WTC11 (cell line): ENCODE measurements around the gene U2AF2. TPM values are rescaled to one million over a fixed set of nuclear protein-coding genes. Genes with fewer than 3 reads are reported as not detected.

ENCODE experiments used
- ATAC-seq: fragments of 200-7000 bp; cut with Tn5 transposase; 2 replicates; pipeline ENCODE4 v1.10.0; 2021; ENCODE audit warnings: mild to moderate bottlenecking, moderate library complexity
- CTCF ChIA-PET: fragments of 300-600 bp; sonication (Branson Sonifier 250); formaldehyde crosslinking; loops from one replicate; lab custom pipeline; 2021; ENCODE audit warnings: antibody characterized with exemption; lab: Charles Lee
- POLR2A ChIA-PET: fragments of 350-600 bp; sonication (Branson Sonifier 250); formaldehyde crosslinking; loops from one replicate; lab custom pipeline; 2021; ENCODE audit warnings: antibody characterized with exemption; lab: Charles Lee
- DNase-seq: peaks from one replicate; pipeline ENCODE4 v3.0.0; 2021; ENCODE audit warnings: low spot score
- H3K27ac Mint-ChIP-seq: 2 replicates; pipeline ENCODE4 v1.8.0; 2021; ENCODE audit warnings: mixed read lengths
- H3K27me3 Mint-ChIP-seq: 2 replicates; pipeline ENCODE4 v1.8.0; 2021; ENCODE audit warnings: low read depth, mild to moderate bottlenecking, moderate library complexity, mixed read lengths
- H3K36me3 Mint-ChIP-seq: 2 replicates; pipeline ENCODE4 v1.8.0; 2021; ENCODE audit warnings: mixed read lengths
- H3K4me1 Mint-ChIP-seq: 2 replicates; pipeline ENCODE4 v1.8.0; 2022; ENCODE audit warnings: mixed read lengths
- H3K4me3 Mint-ChIP-seq: 2 replicates; pipeline ENCODE4 v1.8.0; 2021; ENCODE audit warnings: mild to moderate bottlenecking, moderate library complexity, mixed read lengths
- H3K9me3 Mint-ChIP-seq: 2 replicates; pipeline ENCODE4 v1.8.0; 2021; ENCODE audit warnings: mixed read lengths
- EMX1 ChIP-seq: fragments of 250-450 bp; sonication (Bioruptor Pico); IDR thresholded peaks from 2 replicates; pipeline ENCODE4 v1.8.0; 2021; ENCODE audit warnings: mild to moderate bottlenecking
- ETV6 ChIP-seq: sonication (generic); formaldehyde crosslinking; IDR thresholded peaks from 2 replicates; pipeline ENCODE4 v1.8.1; 2022; ENCODE audit warnings: mild to moderate bottlenecking, missing genetic modification reagents
- FOXP1 ChIP-seq: sonication (generic); formaldehyde crosslinking; IDR thresholded peaks from 2 replicates; pipeline ENCODE4 v1.8.0; 2022; ENCODE audit warnings: missing genetic modification reagents, mild to moderate bottlenecking, moderate library complexity, borderline replicate concordance
- JAZF1 ChIP-seq: fragments of 250-450 bp; sonication (Bioruptor Pico); IDR thresholded peaks from 2 replicates; pipeline ENCODE4 v1.9.0; 2021; ENCODE audit warnings: moderate library complexity, mild to moderate bottlenecking, inconsistent platforms
- MXD4 ChIP-seq: fragments of 250-450 bp; sonication (Bioruptor Pico); IDR thresholded peaks from 2 replicates; pipeline ENCODE4 v1.8.0; 2021; ENCODE audit warnings: mild to moderate bottlenecking, moderate library complexity, borderline replicate concordance
- PRRX2 ChIP-seq: fragments of 250-450 bp; sonication (Bioruptor Pico); IDR thresholded peaks from 2 replicates; pipeline ENCODE4 v1.8.0; 2021; ENCODE audit warnings: mild to moderate bottlenecking
- TCF7 ChIP-seq: sonication (generic); formaldehyde crosslinking; IDR thresholded peaks from 2 replicates; pipeline ENCODE4 v1.8.0; 2022; ENCODE audit warnings: mild to moderate bottlenecking, low read depth, missing genetic modification reagents, moderate library complexity
- ZBTB21 ChIP-seq: sonication (generic); formaldehyde crosslinking; IDR thresholded peaks from 2 replicates; pipeline ENCODE4 v1.8.1; 2023; ENCODE audit warnings: mild to moderate bottlenecking, missing genetic modification reagents, borderline replicate concordance
- ZNF121 ChIP-seq: sonication (generic); formaldehyde crosslinking; IDR thresholded peaks from 2 replicates; pipeline ENCODE4 v1.8.0; 2023; ENCODE audit warnings: missing genetic modification reagents
- ZNF423 ChIP-seq: fragments of 250-450 bp; sonication (Bioruptor Pico); IDR thresholded peaks from 2 replicates; pipeline ENCODE4 v2.1.2; 2022; ENCODE audit warnings: mild to moderate bottlenecking, moderate library complexity
- ZNF671 ChIP-seq: fragments of 250-450 bp; sonication (Bioruptor Pico); IDR thresholded peaks from 2 replicates; pipeline ENCODE4 v1.8.0; 2021; ENCODE audit warnings: mild to moderate bottlenecking
- total RNA-seq: library from RNA; stranded (reverse); gene quantifications from 3 replicates; pipeline ENCODE4 v1.2.3, GENCODE V29; 2021
- TF ChIP-seq, protein P1 (sequence below): sonication (generic); formaldehyde crosslinking; IDR thresholded peaks from 2 replicates; pipeline ENCODE4 v1.8.1; 2022; ENCODE audit warnings: mild to moderate bottlenecking, moderate library complexity, missing genetic modification reagents
- TF ChIP-seq, protein P2 (sequence below): fragments of 250-450 bp; sonication (Bioruptor Pico); IDR thresholded peaks from 2 replicates; pipeline ENCODE4 v1.9.0; 2021; ENCODE audit warnings: mild to moderate bottlenecking, borderline replicate concordance
- TF ChIP-seq, protein P3 (sequence below): sonication (generic); formaldehyde crosslinking; IDR thresholded peaks from 2 replicates; pipeline ENCODE4 v1.8.0; 2023; ENCODE audit warnings: mild to moderate bottlenecking, missing genetic modification reagents
- TF ChIP-seq, protein P4 (sequence below): fragments of 250-450 bp; sonication (Bioruptor Pico); conservative IDR thresholded peaks from 2 replicates; pipeline ENCODE4 v1.9.0; 2021; ENCODE audit warnings: mild to moderate bottlenecking
- TF ChIP-seq, protein P5 (sequence below): sonication (generic); formaldehyde crosslinking; IDR thresholded peaks from 2 replicates; pipeline ENCODE4 v1.8.0; 2022; ENCODE audit warnings: mild to moderate bottlenecking, missing genetic modification reagents

Gene U2AF2
- total RNA-seq, 1 experiment from 2014 or later, result 302 TPM

DNA sequence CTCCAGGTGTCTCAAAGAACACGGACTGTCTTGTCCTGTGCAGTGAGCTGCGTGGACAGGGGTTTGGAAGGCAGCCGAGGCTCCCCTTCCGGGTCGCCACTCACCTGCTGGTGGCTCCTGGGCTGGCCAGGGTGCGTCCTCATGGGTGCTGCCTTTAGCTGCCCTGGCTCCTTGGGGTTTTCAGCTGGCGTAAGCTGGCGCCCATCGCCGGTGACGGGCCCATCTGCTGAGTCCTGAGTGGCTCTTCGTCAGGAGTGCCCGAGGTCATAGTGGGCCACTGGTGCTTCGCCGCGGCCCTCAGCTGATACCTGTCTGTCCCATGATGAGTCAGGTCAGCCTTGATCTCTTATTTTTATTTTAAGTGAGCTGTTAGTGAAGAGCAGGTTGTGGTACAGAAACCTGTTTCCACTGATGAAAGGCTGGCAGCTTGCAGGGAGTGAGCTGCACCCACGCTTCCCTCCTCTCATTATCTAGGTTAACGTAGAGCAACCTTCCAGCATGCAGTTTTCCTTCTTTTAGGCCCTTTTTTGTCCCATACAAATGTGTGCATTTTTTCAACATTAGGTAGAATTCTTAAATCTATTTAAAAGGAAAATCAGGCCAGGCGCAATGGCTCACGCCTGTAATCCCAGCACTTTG, 38.6 kb downstream of the U2AF2 start (continued):
- TF ChIP-seq, protein P1, sequence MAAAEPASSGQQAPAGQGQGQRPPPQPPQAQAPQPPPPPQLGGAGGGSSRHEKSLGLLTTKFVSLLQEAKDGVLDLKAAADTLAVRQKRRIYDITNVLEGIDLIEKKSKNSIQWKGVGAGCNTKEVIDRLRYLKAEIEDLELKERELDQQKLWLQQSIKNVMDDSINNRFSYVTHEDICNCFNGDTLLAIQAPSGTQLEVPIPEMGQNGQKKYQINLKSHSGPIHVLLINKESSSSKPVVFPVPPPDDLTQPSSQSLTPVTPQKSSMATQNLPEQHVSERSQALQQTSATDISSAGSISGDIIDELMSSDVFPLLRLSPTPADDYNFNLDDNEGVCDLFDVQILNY, result no peak
- TF ChIP-seq, protein P2, sequence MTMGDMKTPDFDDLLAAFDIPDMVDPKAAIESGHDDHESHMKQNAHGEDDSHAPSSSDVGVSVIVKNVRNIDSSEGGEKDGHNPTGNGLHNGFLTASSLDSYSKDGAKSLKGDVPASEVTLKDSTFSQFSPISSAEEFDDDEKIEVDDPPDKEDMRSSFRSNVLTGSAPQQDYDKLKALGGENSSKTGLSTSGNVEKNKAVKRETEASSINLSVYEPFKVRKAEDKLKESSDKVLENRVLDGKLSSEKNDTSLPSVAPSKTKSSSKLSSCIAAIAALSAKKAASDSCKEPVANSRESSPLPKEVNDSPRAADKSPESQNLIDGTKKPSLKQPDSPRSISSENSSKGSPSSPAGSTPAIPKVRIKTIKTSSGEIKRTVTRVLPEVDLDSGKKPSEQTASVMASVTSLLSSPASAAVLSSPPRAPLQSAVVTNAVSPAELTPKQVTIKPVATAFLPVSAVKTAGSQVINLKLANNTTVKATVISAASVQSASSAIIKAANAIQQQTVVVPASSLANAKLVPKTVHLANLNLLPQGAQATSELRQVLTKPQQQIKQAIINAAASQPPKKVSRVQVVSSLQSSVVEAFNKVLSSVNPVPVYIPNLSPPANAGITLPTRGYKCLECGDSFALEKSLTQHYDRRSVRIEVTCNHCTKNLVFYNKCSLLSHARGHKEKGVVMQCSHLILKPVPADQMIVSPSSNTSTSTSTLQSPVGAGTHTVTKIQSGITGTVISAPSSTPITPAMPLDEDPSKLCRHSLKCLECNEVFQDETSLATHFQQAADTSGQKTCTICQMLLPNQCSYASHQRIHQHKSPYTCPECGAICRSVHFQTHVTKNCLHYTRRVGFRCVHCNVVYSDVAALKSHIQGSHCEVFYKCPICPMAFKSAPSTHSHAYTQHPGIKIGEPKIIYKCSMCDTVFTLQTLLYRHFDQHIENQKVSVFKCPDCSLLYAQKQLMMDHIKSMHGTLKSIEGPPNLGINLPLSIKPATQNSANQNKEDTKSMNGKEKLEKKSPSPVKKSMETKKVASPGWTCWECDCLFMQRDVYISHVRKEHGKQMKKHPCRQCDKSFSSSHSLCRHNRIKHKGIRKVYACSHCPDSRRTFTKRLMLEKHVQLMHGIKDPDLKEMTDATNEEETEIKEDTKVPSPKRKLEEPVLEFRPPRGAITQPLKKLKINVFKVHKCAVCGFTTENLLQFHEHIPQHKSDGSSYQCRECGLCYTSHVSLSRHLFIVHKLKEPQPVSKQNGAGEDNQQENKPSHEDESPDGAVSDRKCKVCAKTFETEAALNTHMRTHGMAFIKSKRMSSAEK (CRISPR knock-in tag), result no peak
- TF ChIP-seq ZNF121 (CRISPR knock-in tag), result no peak
- no peak for TF ChIP-seq ZNF671 (CRISPR knock-in tag)
- TF ChIP-seq TCF7 (CRISPR knock-in tag), result no peak
- no peak for TF ChIP-seq MXD4 (CRISPR knock-in tag)

DNA sequence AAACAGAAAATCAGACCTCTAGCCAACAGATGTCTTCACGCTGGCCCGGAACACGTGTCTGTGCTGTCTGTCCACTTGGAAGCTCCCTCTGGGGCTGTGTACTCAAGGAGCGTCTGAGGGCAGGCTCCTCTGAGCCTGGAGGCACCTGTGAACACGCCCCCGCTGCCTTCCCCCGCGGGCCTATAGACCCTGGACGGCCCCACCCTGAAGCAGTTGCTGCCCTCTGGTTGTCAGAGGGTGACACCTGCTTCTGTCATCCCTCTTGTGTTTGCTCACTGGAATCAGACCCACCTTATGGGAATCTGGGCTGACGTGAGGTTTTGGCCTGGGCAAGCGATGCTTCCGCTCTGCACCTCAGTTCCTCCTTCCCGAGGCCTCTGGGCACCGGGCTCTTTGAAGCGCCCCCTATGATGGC, 39.4 kb downstream of the U2AF2 start:
- H3K27me3 Mint-ChIP-seq, result no peaks in the 10 kb centered on the region
- no peak for TF ChIP-seq ZNF423 (CRISPR knock-in tag)
- TF ChIP-seq, protein P3, sequence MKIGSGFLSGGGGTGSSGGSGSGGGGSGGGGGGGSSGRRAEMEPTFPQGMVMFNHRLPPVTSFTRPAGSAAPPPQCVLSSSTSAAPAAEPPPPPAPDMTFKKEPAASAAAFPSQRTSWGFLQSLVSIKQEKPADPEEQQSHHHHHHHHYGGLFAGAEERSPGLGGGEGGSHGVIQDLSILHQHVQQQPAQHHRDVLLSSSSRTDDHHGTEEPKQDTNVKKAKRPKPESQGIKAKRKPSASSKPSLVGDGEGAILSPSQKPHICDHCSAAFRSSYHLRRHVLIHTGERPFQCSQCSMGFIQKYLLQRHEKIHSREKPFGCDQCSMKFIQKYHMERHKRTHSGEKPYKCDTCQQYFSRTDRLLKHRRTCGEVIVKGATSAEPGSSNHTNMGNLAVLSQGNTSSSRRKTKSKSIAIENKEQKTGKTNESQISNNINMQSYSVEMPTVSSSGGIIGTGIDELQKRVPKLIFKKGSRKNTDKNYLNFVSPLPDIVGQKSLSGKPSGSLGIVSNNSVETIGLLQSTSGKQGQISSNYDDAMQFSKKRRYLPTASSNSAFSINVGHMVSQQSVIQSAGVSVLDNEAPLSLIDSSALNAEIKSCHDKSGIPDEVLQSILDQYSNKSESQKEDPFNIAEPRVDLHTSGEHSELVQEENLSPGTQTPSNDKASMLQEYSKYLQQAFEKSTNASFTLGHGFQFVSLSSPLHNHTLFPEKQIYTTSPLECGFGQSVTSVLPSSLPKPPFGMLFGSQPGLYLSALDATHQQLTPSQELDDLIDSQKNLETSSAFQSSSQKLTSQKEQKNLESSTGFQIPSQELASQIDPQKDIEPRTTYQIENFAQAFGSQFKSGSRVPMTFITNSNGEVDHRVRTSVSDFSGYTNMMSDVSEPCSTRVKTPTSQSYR (CRISPR knock-in tag), result no peak
- TF ChIP-seq, protein P4, sequence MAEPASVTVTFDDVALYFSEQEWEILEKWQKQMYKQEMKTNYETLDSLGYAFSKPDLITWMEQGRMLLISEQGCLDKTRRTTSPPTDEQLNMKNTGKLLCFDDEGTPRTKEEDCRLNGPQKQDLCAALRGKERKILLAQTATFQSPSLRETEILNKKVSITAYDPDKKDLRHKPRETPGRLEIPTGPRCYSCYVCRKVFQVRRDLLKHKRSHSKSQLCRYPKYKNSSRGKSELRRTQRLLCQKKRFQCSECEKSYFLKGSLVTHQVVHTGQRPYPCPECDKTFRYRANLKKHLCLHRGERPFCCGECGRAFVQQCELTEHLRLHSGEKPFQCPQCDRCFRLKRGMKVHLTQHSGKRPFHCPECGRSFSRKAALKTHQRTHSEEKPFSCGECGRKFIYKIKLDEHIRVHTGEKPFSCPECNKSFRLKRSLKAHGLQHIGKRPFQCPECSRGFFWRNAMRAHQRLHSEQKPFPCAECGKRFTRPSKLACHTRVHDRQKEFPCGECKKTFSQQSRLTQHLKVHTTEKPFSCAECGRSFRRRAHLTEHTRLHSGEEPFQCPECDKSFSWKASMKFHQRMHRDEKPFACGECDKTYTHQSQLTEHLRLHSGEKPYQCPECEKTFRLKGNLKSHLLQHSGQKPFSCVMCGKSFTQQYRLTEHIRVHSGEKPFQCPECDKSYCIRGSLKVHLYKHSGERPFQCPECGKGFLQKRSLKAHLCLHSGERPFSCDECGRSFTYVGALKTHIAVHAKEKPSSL (CRISPR knock-in tag), result no peak
- TF ChIP-seq JAZF1, result no peak
- TF ChIP-seq ZBTB21, result no peak
- no peak for TF ChIP-seq PRRX2 (CRISPR knock-in tag)
- no peak for TF ChIP-seq ETV6 (CRISPR knock-in tag)
- no peak for TF ChIP-seq FOXP1 (CRISPR knock-in tag)
- TF ChIP-seq EMX1 (CRISPR knock-in tag), result no peak
- TF ChIP-seq, protein P5, sequence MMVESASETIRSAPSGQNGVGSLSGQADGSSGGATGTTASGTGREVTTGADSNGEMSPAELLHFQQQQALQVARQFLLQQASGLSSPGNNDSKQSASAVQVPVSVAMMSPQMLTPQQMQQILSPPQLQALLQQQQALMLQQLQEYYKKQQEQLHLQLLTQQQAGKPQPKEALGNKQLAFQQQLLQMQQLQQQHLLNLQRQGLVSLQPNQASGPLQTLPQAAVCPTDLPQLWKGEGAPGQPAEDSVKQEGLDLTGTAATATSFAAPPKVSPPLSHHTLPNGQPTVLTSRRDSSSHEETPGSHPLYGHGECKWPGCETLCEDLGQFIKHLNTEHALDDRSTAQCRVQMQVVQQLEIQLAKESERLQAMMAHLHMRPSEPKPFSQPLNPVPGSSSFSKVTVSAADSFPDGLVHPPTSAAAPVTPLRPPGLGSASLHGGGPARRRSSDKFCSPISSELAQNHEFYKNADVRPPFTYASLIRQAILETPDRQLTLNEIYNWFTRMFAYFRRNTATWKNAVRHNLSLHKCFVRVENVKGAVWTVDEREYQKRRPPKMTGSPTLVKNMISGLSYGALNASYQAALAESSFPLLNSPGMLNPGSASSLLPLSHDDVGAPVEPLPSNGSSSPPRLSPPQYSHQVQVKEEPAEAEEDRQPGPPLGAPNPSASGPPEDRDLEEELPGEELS (CRISPR knock-in tag), result no peak
- DNase-seq (no peak), ATAC-seq (peak; percentile 34; the same call in 1 of the 2 replicates)
- H3K4me3 Mint-ChIP-seq, result no peak overlapping the region
- H3K36me3 Mint-ChIP-seq, result peaks cover 25% of the 10 kb centered on the region
- H3K4me1 Mint-ChIP-seq, result no peaks in the 10 kb centered on the region
- POLR2A ChIA-PET, result interaction anchor here (0.6 kb wide), 1 partner anchor 438 kb away, joined by 4 read pairs; no protein-coding TSS in a partner anchor
- H3K27ac Mint-ChIP-seq, result no peak overlapping the region
- CTCF ChIA-PET, result interaction anchor here (1.5 kb wide), 2 partner anchors 9 to 23 kb away, joined by 3 to 4 read pairs; no protein-coding TSS in a partner anchor
- H3K9me3 Mint-ChIP-seq, result no peaks in the 10 kb centered on the region
